Retinal pigment epithelial cell (primary cell): Measurements from ENCODE around the gene HASPIN.

Experiments
- DNase-seq: peaks from one replicate; pipeline ENCODE4 v3.0.0-alpha.2; 2010; ENCODE audit warnings: low read depth
- H3K4me3 ChIP-seq: 2 replicates; pipeline ENCODE4 v1.5.1; 2011; ENCODE audit warnings: mild to moderate bottlenecking, low read length, control low read depth, moderate library complexity
- TF ChIP-seq, protein P1 (sequence below): conservative IDR thresholded peaks from 2 replicates; pipeline ENCODE4 v1.5.1; 2011; ENCODE audit warnings: low read depth, low read length, control low read depth, inconsistent platforms

HASPIN gene

DNA sequence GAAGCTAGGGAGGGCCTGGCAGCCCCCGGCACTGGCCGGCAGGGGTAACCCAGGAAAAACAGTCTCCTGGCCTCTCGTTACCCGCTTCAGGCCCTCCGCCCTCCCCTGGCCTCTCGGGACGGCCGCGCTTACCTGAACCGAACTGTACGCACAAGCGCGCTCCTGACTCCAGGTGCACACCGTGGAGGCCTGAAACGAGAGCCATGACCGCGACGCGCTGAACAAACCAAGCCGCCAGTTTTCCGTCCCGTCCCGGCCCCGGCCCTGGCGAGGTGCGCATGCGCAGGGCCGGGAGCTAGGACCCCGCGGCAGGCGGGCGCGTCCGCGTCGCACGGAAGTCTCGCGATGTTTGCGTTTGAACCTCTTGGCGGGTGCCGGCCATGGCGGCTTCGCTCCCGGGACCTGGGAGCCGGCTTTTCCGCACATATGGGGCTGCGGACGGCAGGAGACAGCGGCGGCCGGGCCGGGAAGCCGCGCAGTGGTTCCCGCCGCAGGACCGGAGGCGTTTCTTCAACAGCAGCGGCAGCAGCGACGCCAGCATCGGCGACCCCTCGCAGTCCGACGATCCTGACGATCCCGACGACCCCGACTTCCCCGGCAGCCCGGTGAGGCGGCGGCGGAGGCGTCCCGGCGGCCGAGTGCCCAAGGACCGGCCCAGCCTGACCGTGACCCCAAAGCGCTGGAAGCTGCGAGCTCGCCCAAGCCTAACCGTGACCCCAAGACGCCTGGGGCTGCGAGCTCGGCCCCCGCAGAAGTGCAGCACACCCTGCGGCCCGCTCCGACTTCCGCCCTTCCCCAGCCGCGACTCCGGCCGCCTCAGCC, at the start of gene HASPIN:
TSS of gene HASPIN (plus strand) at position 348 of the 822 bp plus-strand sequence. CDS start at position 381, 33 bp downstream.
- TF ChIP-seq, protein P1, sequence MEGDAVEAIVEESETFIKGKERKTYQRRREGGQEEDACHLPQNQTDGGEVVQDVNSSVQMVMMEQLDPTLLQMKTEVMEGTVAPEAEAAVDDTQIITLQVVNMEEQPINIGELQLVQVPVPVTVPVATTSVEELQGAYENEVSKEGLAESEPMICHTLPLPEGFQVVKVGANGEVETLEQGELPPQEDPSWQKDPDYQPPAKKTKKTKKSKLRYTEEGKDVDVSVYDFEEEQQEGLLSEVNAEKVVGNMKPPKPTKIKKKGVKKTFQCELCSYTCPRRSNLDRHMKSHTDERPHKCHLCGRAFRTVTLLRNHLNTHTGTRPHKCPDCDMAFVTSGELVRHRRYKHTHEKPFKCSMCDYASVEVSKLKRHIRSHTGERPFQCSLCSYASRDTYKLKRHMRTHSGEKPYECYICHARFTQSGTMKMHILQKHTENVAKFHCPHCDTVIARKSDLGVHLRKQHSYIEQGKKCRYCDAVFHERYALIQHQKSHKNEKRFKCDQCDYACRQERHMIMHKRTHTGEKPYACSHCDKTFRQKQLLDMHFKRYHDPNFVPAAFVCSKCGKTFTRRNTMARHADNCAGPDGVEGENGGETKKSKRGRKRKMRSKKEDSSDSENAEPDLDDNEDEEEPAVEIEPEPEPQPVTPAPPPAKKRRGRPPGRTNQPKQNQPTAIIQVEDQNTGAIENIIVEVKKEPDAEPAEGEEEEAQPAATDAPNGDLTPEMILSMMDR = peak; percentile 16

DNA sequence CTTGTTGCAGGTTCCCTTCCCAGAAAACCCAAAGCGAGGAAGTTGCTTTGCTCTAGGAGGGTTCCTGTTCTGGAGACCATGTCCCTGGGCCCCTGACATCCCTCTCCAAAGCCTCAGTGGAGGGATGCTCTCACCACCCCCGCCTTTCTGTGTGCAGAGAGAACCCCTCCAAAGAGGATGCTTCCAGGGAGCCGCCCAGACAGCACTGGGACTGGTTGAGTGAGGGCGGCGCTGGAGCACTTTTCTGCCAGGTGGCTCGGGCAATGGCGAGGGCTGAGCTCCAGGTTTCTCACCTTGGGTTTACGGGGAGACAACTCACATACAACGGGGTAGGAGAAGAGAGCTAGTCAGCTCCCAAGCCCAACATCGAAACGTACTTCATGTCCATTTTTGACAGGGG, 47.8 kb upstream of the HASPIN start:
- TF ChIP-seq, protein P1 = no peak
- no peak for DNase-seq
- no peak overlapping the region for H3K4me3 ChIP-seq

More for the DNA sequence above, at the start of gene HASPIN:
- DNase-seq = peak; percentile 45
- H3K4me3 ChIP-seq = peak within 1 kb of the TSS; percentile 88

DNA sequence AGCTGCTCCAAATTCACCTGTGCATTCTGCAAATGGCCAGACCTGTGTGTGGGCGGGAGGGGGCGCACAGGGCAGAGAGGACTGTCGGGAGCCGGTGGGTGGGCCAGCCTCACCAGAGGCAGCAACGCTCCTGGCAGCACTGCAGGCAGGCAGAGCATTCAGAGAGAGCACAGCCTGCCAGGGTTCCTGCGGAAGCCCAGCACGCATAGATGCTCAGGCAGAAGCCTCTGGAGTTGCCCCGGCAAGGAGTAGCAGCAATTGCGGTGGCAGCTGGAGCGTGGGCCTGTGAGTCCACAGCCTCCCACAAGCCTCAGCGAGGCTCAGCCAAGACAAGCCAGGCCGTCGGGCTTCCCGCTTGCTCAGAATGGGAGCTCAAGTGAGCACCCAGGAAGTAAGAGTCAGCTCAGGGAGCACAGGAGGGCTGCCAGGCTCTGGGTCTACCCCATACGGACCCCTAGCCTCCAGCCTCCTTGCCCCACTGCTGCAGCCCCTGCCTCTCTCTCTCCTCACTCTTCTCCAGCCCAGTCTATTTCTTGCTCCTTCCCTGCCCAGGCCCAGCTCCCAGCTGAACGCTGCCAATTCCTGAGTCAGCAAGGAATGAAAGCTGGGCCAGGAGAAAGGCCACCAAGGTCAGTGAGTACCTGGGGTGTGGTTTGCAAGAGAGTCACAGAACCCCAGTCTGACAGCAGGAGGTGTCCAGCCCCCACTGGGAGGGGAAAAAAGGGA, 45.4 kb upstream of the HASPIN start:
- TF ChIP-seq, protein P1 = no peak
- H3K4me3 ChIP-seq = no peak overlapping the region
- DNase-seq = no peak

DNA sequence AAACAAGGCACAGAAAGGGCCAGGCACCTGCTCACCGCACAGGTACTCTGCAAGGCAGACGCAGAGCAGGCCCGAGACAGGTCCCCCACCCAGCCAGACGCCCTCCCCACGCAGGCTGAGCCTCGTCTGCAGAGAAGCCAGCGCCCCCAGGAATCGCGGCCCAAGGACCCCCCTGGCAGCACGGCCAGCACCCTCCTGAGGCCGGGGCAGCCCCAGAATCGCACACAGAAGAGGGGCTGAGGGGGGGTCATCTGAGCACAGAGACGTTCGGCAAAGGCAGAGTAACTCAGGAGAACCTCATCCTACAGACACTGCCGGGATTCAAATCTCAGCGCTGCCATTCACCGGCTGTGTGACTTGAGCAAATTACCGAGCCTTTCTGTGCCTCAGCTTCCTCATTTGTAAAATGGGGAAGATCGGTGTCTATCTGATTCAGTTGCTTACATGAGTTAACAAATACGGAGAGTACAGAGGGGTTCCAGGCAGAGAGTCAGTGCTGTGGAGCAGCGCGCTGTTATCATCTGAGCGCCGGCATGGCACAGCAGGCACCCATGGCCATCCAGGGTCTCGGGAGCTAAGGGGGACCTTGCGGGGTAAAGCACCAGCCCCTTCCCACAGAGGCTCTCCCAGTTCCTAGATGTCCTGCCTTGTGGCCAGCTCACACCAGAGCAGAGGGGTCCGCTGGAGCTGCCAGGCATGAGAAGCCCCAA, 44.7 kb upstream of the HASPIN start:
- H3K4me3 ChIP-seq = no peak overlapping the region
- no peak for DNase-seq
- TF ChIP-seq, protein P1 = no peak

DNA sequence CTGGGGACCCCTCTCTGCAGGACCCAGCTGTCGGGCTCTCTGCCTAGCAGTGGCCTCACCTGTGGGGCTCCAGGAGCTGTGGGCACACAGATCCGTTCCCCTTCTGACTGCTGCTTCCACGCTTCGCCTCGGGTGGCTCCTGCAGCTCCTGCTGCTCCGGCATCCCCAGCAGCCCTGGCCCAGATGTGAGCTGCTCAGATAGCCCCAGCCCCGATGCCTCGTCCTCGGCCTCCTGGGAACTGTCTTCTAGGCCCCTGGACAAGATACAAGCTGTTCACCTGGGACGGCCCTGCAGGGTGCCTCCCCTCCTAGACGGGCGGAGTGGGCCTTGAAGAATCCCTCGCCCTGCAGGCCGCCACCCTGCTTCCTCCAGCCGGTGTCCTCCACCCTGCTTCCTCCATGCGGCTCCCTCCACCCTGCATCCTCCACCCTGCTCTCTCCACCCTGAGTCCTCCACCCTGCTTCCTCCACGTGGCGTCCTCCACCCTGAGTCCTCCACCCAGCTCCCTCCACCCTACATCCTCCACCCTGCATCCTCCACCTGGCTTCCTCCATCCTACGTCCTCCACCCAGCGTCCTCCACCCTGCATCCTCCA, 44.1 kb upstream of the HASPIN start:
- DNase-seq = no peak
- TF ChIP-seq, protein P1 = no peak
- no peak overlapping the region for H3K4me3 ChIP-seq

DNA sequence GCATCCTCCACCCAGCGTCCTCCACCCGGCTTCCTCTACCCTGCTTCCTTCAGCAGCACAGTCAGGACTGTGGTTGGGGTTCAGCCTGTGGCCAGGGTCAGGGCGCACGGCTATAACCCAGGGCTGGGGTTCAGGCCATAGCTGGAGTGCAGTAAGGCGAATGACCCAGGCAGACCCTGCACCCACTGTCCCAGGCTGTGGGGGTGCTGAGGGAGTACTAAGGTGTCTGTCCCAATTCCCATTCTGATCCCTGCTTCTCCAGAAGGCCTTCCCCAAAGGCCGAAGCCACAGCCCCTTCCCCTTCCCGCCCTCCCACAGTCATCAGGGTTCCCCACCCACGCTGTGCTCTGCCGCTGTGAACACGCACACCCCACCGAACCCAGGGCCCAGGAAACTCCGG, 42.6 kb upstream of the HASPIN start:
- no peak overlapping the region for H3K4me3 ChIP-seq
- no peak for DNase-seq
- TF ChIP-seq, protein P1 = no peak
